ENCODE measurements around the gene ABCD1. TPM values are rescaled to one million over a fixed set of nuclear protein-coding genes. Genes with fewer than 3 reads are reported as not detected.

ABCD1 gene
- total RNA-seq, 1 experiment from 2014 or later, result 86.6 TPM

- no TSS peak for BruUV-seq (replicated peaks)
- no peaks in the 10 kb centered on the region for H3K27me3 ChIP-seq (ENCODE audit: control insufficient read depth, insufficient read depth, low read length)
- in situ Hi-C loops (cut with HindIII; ENCODE audit: low pct_unique_long_range_greater_than_20kb, low sequenced_read_pairs) (no loop called here), intact Hi-C loops (cut with micrococcal nuclease; ENCODE audit: unreplicated experiment) (no loop called here)
- H3K27ac ChIP-seq (ENCODE audit: low read length), result no peak overlapping the region
- no peak for TF ChIP-seq TCF7L2 (IDR thresholded peaks at IDR 0.05; ENCODE audit: low read depth, low read length)
- no peak for TF ChIP-seq SIN3A (IDR thresholded peaks at IDR 0.05; ENCODE audit: borderline replicate concordance, insufficient read depth, low read depth, low read length)
- no peak for TF ChIP-seq CTCF (IDR thresholded peaks at IDR 0.05)
- TF ChIP-seq POLR2AphosphoS5 (IDR thresholded peaks at IDR 0.05; ENCODE audit: low read depth, low read length), result no peak
- no peak for TF ChIP-seq REST (IDR thresholded peaks at IDR 0.05; ENCODE audit: insufficient read depth in 1 of 2, low read depth in 2 of 2, low read length in 1 of 2)
- DNase-seq (ENCODE audit: low read depth, low spot score), result no peak
- POLR2A ChIA-PET, result no interaction called here
- CTCF ChIA-PET, result no interaction called here
- peaks cover 16% of the 10 kb centered on the region for H3K4me1 ChIP-seq (ENCODE audit: control insufficient read depth, insufficient read depth, low read length)
- no peaks in the 10 kb centered on the region for H3K36me3 ChIP-seq (ENCODE audit: control insufficient read depth, insufficient read depth, low read length)
- H3K4me3 ChIP-seq (ENCODE audit: low read depth in 2 of 2, low read length in 2 of 2), result no peak overlapping the region
- no peak for ATAC-seq
- no peaks in the 10 kb centered on the region for H3K9me3 ChIP-seq (ENCODE audit: control insufficient read depth, insufficient read depth, low read depth, low read length)
Observed at GRCh38 chrX:153784325-153784967, 59.8 kb downstream of the ABCD1 start.

GRCh38 chrX:153786669-153787068 lies 62.0 kb downstream of the ABCD1 start:
- POLR2A ChIA-PET, result no interaction called here
- CTCF ChIA-PET, result no interaction called here
- DNase-seq (ENCODE audit: low read depth, low spot score), result no peak
- peaks cover under 1% of the 10 kb centered on the region; the same call in 1 of the 2 replicates for H3K4me1 ChIP-seq (ENCODE audit: control insufficient read depth, insufficient read depth, low read length)
- in situ Hi-C loops (cut with HindIII; ENCODE audit: low pct_unique_long_range_greater_than_20kb, low sequenced_read_pairs), result no loop called here
- H3K36me3 ChIP-seq (ENCODE audit: control insufficient read depth, insufficient read depth, low read length), result no peaks in the 10 kb centered on the region; the same call in 1 of the 2 replicates
- H3K9me3 ChIP-seq (ENCODE audit: control insufficient read depth, insufficient read depth, low read depth, low read length), result no peaks in the 10 kb centered on the region
- no peak for ATAC-seq
- no peak overlapping the region for H3K4me3 ChIP-seq (ENCODE audit: low read depth in 2 of 2, low read length in 2 of 2)
- no peak overlapping the region for H3K27ac ChIP-seq (ENCODE audit: low read length)
- intact Hi-C loops (cut with micrococcal nuclease; ENCODE audit: unreplicated experiment), result no loop called here
- H3K27me3 ChIP-seq (ENCODE audit: control insufficient read depth, insufficient read depth, low read length), result no peaks in the 10 kb centered on the region
- BruUV-seq (replicated peaks), result no TSS peak
- TF ChIP-seq POLR2AphosphoS5 (IDR thresholded peaks at IDR 0.05; ENCODE audit: low read depth, low read length) (no peak), REST (IDR thresholded peaks at IDR 0.05; ENCODE audit: insufficient read depth in 1 of 2, low read depth in 2 of 2, low read length in 1 of 2) (no peak), CTCF (IDR thresholded peaks at IDR 0.05) (no peak), TCF7L2 (IDR thresholded peaks at IDR 0.05; ENCODE audit: low read depth, low read length) (no peak), SIN3A (IDR thresholded peaks at IDR 0.05; ENCODE audit: borderline replicate concordance, insufficient read depth, low read depth, low read length) (no peak)

Data from Panc1 (cell line).